ENCODE measurements around the gene PCGF6. TPM values are rescaled to one million over a fixed set of nuclear protein-coding genes. Genes with fewer than 3 reads are reported as not detected.

Gene PCGF6, protein sequence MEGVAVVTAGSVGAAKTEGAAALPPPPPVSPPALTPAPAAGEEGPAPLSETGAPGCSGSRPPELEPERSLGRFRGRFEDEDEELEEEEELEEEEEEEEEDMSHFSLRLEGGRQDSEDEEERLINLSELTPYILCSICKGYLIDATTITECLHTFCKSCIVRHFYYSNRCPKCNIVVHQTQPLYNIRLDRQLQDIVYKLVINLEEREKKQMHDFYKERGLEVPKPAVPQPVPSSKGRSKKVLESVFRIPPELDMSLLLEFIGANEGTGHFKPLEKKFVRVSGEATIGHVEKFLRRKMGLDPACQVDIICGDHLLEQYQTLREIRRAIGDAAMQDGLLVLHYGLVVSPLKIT
- 10 to 100 TPM; 10.7 to 19.0 (median 15.8) TPM for total RNA-seq

DNA sequence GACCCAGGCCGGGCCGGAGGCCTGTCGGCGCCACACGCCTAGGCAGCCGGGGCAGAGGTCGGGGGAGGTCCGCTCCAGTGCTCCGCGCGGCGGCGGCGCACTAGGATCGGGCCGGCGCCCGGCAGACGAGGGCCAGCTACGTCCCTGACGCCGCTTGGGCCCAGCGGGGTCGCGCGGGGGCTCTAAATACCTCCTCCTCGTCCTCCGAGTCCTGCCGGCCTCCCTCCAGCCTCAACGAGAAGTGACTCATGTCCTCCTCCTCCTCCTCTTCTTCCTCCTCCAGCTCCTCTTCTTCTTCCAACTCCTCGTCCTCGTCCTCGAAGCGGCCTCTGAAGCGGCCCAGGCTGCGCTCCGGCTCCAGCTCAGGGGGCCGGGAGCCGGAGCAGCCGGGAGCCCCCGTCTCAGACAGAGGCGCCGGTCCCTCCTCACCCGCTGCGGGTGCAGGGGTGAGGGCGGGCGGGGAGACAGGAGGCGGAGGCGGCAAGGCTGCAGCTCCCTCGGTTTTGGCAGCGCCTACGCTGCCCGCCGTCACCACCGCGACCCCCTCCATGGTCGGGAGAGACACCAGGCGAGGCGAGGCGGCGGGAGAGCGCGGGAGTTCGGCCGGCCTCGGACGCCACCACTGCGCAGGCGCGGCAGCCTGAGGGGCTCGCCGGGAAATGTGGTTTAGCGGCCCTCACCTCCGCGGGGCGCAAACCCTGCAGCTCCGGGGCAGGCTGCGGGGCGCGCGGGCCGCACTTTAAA, at the start of gene PCGF6:
TSS of gene PCGF6 (minus strand) at position 624 of the 744 bp plus-strand sequence. CDS start at position 550, 74 bp downstream.
- TF ChIP-seq, protein P1, sequence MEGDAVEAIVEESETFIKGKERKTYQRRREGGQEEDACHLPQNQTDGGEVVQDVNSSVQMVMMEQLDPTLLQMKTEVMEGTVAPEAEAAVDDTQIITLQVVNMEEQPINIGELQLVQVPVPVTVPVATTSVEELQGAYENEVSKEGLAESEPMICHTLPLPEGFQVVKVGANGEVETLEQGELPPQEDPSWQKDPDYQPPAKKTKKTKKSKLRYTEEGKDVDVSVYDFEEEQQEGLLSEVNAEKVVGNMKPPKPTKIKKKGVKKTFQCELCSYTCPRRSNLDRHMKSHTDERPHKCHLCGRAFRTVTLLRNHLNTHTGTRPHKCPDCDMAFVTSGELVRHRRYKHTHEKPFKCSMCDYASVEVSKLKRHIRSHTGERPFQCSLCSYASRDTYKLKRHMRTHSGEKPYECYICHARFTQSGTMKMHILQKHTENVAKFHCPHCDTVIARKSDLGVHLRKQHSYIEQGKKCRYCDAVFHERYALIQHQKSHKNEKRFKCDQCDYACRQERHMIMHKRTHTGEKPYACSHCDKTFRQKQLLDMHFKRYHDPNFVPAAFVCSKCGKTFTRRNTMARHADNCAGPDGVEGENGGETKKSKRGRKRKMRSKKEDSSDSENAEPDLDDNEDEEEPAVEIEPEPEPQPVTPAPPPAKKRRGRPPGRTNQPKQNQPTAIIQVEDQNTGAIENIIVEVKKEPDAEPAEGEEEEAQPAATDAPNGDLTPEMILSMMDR (IDR thresholded peaks at IDR 0.05; ENCODE audit: low read depth), result no peak

GRCh38 chr10:103397191-103397825, 46.4 kb upstream of the PCGF6 start:
- TF ChIP-seq, protein P1 (IDR thresholded peaks at IDR 0.05; ENCODE audit: low read depth), result no peak

GRCh38 chr10:103396789-103397087, 45.8 kb upstream of the PCGF6 start:
- TF ChIP-seq, protein P1 (IDR thresholded peaks at IDR 0.05; ENCODE audit: low read depth), result no peak

DNA sequence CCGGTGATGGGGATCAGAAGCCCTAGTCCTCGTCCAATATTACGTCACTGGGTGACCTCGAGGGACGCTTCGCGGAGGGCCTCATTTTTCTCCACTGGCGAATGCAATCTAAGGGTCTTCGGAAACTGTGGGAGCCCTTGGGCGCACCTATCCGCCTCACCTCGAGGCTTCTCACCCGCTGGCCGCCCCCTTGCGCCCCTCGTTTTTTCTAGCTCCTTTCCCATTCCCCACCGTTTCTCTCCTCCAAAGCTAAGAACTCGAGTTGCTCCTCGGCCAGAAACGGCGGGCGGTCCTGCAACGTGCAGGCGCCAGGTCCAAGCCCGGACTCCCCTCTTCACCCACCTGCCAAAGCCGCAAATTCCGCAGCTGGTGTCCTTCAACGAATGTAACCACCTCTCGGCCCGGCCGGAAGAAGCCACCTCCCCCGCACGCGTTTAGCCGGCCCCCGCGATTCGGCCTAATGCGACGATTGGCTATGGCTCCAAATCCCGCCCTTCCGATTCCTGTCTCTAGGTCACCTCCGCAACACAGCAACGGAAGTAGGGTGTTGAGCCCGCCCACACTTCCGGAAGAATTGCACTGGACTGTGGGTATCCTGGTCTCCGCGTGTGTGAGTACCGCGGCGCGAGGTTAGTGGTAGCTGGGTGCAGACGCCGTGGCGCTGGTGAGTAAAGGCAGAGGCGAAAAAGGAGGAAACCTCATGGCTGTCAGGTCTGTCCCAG, 45.3 kb upstream of the PCGF6 start, which contains the start of the genes ATP5MK and PDCD11:
TSS of gene ATP5MK (minus strand) at position 409 of the 722 bp plus-strand sequence. CDS start 4,018 bp downstream, outside the sequence.
TSS of gene PDCD11 (plus strand) at position 560 of the 722 bp plus-strand sequence. CDS start 1,801 bp downstream, outside the sequence.
- TF ChIP-seq, protein P1 (IDR thresholded peaks at IDR 0.05; ENCODE audit: low read depth), result no peak

DNA sequence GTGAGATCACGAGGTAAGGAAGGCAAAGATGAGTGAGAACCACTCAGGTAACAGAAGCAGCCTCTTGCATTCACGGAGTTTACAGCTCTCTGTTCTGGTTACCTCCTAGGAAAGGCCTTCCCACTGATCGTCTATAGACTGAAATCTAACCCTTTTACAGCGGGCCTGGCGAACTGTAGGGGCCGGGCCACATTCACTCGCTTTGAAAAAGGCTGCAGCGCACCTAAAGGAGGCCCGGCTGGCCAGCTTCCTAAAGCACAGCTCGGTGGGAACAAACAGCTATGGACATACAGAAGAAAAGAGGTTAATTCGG, 44.8 kb upstream of the PCGF6 start:
- TF ChIP-seq, protein P1 (IDR thresholded peaks at IDR 0.05; ENCODE audit: low read depth), result no peak

DNA sequence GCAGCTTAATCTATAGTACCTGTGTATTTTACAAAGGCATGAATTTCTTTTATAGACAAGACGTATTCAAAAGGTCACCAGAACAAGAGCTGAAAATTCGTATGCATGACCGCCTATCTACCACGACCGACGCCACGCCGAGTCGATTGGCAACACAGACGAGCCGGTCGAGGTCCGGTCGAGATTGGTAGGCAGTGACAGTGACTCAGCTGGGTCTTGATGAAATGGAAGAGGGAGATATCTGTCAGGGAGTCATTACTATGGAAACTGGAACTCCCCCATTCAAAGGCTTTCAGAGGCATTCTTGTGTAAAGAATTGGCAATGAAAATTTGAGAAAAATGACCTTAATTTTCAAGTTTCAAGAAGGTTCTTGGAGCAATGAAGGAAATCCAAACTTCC, 43.2 kb upstream of the PCGF6 start:
- TF ChIP-seq, protein P1 (IDR thresholded peaks at IDR 0.05; ENCODE audit: low read depth), result no peak
